GM18499 (cell line): ENCODE data around the gene DNAH1.
"Not testable (repeated sequence)": the region's sequence is repeated elsewhere in the genome, so short reads cannot be mapped to it uniquely, and the experiment has no call there.

Source experiments
- ATAC-seq: cut with Tn5 transposase; IDR thresholded peaks from one replicate; pipeline ENCODE4 v1.9.1; 2021; ENCODE audit warnings: moderate number of reproducible peaks; ENCODE audit not compliant: insufficient read depth, unreplicated experiment

The DNAH1 gene

DNA sequence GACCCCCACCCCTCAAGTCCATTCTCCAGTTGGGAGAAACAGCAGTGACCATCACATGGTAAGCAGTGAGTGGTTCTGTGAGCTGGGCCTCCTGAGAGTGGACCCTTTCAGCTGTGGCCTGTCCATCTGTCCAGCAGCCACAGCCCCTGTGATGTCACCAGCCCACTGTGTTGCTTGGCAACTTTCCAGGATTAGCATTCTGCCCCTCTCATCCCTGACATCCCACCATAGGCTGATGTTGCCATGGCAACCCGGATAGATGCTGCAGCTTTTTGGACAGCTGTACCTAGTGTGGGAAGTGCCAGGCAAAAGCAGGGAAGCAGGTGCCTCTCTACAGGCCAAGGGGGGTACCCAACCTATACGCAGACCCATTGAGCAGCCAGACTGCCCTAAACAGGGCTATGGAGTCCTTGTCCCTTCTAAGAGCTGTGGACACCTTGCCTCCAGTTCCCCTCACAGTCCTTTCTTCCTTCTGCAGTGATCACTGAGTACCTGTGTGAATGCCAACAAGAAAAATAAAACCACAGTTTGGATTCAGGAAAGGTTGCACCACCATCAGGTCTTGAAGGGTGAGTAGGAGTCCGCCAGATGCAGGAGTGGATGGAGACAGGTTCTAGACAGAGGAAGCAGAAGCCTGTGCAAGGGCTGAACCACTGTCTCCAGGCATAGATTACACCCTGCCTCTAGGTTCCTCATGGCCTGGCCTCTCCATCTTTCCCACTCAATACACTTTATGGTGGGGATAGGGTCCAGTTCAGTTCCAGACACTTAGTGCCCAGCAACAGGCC, at the start of gene DNAH1:
Gene DNAH1 (plus strand): TSS at position 343 of the 788 bp plus-strand sequence. CDS start 6,124 bp downstream, outside the sequence.
- ATAC-seq: no peak

DNA sequence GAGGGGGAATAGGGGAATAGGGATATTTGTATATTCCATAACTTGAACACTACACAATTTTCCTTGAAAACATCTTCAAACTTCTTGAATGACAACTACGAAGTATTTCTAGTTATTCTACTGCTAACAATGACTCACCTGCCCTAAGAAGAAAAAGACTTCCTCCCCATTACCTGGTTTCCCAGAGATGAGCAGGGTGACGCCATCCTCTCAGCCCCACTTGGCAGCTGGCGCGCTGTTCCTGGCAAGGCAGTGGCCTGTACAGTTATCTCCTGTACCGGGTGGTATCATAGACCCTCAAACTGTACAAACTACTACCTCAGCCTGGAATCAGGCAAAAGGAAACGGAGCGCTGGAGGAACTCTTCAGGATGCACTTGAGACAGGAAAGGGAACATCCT, 48.1 kb upstream of the DNAH1 start:
- no peak for ATAC-seq

GRCh38 chr3:52269776-52270175, 46.3 kb upstream of the DNAH1 start:
- no peak for ATAC-seq

DNA sequence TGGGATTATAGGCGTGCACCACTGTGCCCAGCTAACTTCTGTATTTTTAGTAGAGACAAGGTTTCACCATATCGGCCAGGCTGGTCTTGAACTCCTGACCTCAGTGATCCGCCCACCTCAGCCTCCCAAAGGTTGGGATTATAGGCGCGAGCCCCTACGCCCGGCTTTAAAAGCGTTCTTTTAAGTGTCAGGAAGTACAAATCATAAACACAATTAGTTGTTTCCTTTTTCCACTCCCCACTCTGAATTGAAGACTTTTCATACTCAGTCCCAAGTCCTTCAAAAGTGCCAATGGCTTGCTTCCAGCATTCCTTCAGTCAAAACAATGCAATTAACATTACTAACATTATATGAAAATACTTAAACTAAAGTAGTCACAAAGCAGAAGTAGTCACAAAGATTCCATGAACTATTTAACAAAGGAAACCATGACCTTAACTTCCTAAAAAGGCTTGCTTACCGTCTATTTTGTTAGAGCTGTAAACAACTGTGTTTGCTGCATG, 45.8 kb upstream of the DNAH1 start:
- ATAC-seq: no peak

DNA sequence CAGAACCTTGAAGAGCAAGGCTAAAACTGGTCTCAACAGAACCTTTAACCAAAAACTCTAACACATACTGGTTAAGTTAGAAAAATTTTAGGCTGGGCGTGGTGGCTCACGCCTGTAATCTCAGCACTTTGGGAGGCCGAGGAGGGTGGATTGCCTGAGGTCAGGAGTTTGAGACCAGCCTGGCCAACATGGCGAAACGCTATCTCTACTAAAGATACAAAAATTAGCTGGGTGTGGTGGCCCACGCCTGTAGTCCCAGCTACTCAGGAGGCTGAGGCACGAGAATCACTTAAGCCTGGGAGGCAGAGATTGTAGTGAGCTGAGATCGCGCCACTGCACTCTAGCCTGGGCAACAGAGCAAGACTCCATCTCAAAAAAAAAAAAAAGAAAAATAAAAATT, 43.9 kb upstream of the DNAH1 start:
- ATAC-seq: not testable (repeated sequence)

DNA sequence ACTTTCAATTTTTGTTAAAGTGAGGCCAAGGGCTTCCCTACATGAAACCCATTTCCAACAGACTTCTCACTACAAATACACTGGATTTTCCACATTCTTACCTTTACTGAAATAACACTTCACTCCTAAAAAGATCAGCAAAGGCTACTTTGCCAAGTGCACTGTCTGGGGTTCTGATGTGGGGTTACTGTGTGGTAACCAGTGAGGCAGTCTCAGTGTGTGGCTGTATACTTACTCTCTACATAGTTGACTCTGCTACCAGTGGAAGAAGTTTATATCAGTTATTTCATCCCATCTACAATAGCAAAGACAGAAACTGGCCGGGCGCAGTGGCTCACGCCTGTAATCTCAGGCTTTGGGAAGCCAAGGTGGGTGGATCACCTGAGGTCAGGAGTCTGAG, 43.3 kb upstream of the DNAH1 start:
- no peak for ATAC-seq

GRCh38 chr3:52274781-52275180, 41.3 kb upstream of the DNAH1 start:
- ATAC-seq: not testable (repeated sequence)

GRCh38 chr3:52277071-52277964, 38.8 kb upstream of the DNAH1 start:
- no peak for ATAC-seq

DNA sequence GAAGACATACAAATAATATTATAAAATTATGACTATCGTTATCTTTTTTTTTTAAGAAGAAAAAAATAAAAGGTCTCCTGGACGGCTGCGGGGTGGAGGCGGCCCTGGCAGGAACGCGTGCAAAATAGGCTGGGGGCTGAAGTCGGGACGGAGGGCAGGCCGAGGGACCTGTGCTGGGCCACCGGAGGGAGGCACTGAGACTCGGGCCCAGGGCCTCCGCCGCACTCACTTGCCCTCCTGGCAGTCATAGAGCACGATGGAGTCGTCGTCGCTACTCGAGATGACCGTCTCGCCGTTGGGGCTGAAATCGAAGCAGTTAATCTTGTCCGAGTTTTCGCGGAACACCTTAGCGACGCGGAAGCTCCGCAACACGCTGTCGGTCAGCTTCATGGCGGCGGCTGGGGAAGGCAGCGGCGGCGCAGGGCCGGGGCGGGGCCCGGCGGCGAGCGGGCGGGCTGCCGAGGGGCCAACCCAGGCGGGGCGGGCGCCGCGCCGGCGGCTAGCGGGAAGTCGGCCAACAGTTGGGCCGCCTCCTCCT, 38.1 kb upstream of the DNAH1 start:
- peak; percentile 45 for ATAC-seq

DNA sequence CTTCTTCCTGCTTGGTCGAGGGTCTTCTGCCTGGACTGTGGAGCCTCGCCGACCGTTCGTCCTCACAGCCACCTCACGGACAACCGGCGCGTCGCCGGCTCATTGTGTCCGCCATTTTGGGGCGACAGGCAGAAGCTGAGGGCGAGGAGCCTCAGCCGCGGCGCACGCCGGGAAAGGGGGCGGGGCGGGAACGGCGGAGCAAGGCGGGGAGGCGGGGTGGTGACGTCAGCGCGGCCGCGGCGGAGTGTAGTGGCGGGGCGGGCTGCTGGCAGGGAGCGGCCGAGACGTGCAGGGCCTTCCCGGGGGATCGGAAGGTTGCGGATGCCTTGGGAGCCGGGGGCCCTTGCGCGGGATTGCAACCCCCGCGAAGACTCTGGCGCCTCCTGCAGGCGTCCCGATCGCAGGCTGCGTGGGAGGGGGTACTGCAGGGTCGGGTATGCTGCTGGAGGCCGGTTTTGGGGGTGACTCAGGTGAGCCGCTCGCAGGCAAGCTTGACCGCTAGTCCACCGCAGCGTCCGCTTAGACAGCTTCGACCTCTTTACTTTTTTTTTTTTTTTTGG, 37.5 kb upstream of the DNAH1 start, which contains the start of gene WDR82:
Gene WDR82 (minus strand): TSS at position 140 of the 560 bp plus-strand sequence. CDS start 288 bp downstream, outside the sequence.
- ATAC-seq: peak; percentile 41

DNA sequence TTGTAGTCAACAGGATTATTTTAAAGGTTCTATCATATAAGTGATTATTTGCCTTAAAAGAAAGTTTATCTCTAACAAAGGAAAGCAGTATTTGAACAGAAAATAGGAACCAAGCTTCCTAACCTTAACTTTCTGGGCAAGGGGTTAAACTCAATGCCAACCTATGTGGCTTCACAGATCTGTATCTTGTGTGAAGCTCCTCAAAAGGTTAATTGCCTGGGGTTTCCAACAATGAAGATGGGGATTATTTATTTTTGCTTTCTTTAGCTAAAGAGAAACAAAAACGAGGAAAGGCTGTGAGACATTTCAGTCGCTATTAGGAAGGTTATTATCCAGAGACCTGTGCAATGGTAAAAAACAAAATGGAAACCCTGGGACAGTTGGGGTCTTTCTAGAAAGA, 36.5 kb upstream of the DNAH1 start:
- ATAC-seq: no peak

- no peak for ATAC-seq
These were observed 36.1 kb upstream of the DNAH1 start for GRCh38 chr3:52280050-52280461.

- ATAC-seq: no peak
These were observed 33.9 kb upstream of the DNAH1 start for GRCh38 chr3:52281981-52282801.

DNA sequence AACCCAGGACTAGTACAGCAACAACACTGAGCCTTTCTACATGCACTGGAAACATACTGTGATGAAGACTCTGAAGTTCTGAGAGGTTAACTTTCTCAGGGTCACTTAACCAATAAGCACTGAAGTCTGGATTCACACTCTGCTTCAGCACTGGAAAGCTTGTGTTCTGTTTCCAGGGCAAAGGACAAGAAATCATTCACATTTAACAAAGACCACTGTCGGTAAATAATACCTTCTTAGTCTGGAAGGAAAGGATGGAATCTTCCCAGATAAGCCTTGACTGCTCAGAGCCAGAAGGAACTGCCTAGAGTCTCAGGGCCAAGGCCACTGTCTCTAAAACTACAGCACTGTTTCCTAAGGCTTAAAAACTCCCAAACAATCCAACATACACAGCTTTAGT, 32.8 kb upstream of the DNAH1 start:
- ATAC-seq: no peak

DNA sequence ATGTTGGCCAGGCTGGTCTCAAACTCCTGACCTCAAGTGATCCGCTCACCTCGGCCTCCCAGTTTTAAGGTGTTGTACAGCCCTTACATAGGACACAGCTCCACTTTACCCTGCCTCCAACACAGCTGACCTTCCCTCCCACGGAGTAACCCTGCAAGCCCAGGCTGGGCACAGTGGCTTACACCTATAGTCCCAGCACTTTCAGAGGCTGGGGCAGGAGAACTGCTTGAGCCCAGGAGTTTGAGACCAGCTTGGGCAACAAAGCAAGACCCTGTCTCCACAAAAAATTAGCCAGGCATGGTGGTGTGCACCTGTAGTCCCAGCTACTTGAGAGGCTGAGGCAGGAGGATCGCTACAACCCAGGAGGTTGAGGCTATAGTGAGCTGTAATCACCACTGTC, 32.1 kb upstream of the DNAH1 start:
- ATAC-seq: not testable (repeated sequence)

DNA sequence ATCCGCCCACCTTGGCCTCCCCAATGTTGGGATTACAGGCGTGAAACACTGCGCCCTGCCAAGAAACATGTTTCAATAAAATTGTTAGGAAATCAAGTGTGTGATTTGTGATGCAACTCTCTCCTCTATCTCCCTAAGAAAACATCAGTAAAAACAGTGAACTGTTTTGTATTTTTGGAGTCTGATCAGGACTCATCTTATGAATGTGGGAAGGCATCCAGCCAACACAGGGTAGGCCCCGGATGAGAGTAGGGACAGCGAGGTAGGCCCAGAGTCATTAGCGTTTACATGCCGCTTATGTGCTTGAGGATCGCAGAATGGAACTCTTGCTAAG, 29.4 kb upstream of the DNAH1 start:
- ATAC-seq: no peak

DNA sequence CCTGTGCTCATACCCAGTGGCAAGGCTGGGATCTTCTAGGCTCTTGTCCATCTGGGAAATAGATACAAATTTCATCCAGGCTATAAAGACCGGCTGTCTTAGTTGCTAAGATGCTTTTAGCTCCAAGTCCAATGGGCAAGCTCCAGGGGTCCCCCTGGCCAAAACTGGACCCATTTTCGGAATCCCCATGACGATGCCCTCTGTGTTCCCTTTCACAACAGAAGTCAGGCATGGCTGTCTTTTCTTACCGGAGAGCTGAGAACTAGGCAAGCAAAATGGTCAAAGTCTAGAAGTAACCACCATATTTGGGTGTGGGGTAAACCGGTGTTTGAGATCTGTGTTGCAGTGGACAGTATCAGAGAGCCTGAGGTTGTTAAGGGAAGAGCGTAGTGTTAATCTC, 27.4 kb upstream of the DNAH1 start:
- ATAC-seq: no peak

DNA sequence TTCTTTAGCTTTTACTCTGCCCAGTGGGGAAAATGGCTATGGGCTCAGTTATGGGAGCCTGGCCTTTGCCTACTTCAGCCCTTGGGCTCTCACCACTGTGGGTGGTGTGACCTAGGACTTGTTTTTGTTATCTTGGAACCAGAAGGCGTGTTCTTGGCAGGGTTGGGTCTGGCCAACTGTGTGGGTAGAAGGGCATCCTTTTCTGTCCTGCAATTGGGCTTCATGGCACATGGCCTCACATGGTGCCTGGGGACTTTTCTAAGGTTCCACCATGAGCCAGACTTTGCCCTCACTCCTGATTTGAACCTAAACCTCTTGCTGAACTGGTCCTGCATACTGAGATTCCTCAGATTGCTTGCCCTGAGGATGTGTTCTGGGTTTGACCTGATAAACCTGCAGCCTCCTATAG, 26.8 kb upstream of the DNAH1 start:
- no peak for ATAC-seq

GRCh38 chr3:52289747-52290595, 26.1 kb upstream of the DNAH1 start:
- no peak for ATAC-seq
